Measurements from ENCODE around the gene ANGPTL1.
"Not testable (repeated sequence)": the region's sequence is repeated elsewhere in the genome, so short reads cannot be mapped to it uniquely, and the experiment has no call there.

Gene ANGPTL1

GRCh38 chr1:178864326-178864725, 6.6 kb downstream of the ANGPTL1 start:
- no peak for DNase-seq

DNA sequence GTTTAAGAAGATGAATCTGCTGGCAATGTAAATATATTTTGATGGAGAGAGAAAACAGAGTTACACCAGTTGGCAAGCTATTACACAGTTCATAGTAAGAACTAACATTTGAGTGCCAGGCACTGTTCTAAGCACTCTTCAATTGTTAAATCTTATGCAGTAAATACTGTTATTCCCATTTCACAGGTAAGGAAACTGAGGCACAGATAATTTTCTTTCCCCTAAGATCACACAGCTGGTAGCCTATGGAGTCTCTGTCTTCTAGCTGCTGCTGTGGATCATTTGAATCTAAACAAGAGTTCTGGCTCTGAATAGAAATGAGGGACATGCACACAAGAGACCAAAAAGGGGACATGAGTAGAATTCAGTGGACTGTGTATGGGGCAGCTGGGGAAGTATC, 8.0 kb downstream of the ANGPTL1 start:
- DNase-seq, result no peak

- no peak for DNase-seq
These were observed 8.5 kb downstream of the ANGPTL1 start for GRCh38 chr1:178862416-178862815.

GRCh38 chr1:178857126-178857525, 13.8 kb downstream of the ANGPTL1 start:
- DNase-seq, result no peak

- DNase-seq, result no peak
These were observed 21.0 kb downstream of the ANGPTL1 start for GRCh38 chr1:178849918-178850317.

DNA sequence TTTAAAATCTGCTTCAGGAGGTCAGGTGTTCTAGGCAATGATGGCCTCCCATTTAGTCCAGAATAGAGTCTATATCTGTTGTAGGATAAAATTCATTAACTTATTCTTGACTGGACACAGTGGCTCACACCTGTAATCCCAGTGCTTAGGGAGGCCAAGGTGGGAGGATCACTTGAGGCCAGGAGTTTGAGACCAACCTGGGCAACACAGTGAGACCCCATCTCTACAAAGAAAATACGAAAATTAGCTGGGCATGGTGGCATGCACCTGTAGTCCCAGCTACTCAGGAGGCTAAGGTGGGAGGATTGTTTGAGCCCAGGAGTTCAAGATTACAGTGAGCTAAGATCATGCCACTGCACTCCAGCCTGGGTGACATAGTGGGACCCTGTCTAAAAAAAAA, 23.0 kb downstream of the ANGPTL1 start:
- DNase-seq, result not testable (repeated sequence)

- no peak for DNase-seq
These were observed 23.5 kb downstream of the ANGPTL1 start for GRCh38 chr1:178847396-178847849.

DNA sequence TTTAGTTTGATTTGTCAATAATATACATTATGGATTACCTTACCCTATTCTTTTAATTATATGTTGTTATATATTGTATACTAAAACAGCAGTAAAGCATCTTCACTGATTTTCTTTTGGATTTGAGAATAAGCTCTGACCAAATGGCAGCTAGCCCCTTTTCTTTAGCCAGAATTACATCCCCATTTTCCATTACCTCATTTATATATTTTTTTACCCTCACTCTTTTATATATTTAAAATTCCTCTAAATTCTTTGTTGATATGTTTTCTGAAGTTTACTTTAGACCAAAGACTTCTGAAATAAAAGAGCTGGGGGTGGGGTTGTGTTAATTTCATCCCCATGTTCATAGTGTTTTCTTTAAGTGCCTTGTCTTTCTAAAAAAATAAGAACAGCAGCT, 24.6 kb downstream of the ANGPTL1 start:
- no peak for DNase-seq

- DNase-seq, result no peak
These were observed 26.4 kb downstream of the ANGPTL1 start for GRCh38 chr1:178844436-178844835.

DNA sequence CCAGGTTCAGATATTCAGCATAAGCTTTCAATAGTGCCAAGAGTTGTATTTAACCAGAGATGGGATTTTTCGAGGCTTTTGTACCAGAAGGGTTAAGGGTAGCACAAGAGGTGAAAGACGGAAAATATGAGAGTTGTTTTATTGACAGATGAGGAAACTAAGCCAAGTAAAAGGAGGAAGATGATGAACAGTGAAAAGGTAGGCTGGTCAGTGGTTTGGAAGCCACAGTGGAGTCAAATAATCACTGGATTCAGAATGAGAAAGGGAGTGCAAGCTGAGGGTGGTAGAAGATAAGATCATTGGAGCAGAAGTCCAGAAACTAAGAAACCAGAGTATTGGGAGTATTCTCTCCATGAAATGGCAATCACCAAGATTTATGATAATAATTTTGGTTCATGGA, 45.7 kb downstream of the ANGPTL1 start:
- no peak for DNase-seq

GRCh38 chr1:178821134-178821866, 49.6 kb downstream of the ANGPTL1 start:
- no peak for DNase-seq

DNA sequence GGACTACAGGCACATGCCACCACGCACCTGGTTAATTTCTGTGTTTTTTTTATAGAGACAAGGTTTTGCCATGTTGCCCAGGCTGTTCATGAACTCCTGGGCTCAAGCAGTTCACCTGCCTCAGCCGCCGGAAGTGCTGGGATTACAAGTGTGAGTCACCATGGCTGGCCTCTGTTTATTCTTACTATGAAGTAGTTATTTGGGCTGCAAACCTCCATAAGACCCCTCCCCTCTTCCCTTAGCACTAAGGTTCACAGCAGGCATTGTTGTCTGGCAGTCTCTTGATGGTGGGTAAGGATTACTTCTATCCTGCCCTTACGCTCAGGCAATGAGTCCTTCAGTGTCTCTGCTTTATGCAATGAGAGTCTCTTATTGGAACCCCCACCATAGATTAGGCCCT, 51.8 kb downstream of the ANGPTL1 start:
- no peak for DNase-seq

GRCh38 chr1:178818416-178818815, 52.5 kb downstream of the ANGPTL1 start:
- DNase-seq, result no peak

GRCh38 chr1:178810585-178810984, 60.3 kb downstream of the ANGPTL1 start:
- DNase-seq, result no peak

DNA sequence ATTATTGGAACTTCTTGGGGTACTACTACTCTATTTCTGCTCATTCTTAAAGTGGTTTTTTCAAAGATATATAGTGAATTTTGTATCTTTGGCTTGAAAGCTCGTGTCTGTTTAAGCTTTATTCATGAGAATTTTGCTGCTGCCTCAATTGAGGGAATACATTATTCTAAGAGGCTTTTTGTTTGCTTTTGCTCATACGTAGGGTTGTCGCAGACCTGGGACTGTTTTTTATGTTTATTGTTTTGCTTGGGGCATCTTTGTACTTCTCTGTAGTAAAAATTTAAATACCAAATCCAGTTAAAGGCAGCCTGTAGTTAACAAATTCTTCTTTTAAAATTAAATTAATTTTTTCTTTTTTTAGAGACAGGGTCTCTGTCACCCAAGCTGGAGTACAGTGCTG, 62.3 kb downstream of the ANGPTL1 start:
- DNase-seq, result no peak

DNA sequence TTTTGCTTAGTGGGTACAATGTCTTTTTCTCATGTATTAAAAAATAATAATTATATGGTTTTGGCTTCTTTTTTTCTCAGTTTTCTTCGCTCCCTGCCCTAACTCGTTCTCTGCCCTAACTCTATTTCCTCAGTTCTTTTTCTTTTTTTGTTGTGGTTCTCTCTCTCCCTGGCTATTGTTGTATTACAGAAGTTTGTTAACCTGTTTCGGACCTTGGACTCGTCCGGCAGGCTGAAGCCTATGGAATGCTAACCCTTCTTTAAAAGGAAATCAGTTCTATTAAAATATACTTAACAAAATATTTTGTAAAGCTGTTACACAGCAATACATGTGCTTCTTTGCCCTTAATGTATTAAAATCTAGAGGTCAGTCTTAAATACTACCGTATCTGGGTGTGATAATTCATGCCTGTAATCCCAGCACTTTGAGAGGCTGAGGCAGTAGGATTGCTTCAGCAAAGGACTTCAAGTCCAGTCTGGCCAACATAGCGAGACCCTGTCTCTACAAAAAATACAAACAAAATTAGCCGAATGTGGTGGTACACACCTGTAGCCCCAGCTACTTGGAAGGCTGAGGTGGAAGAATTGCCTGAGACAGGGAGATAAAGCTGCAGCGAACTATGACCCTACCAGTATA, 64.1 kb downstream of the ANGPTL1 start:
- DNase-seq, result no peak

- DNase-seq, result no peak
These were observed 68.0 kb downstream of the ANGPTL1 start for GRCh38 chr1:178802873-178803272.

Data from bone marrow (tissue), 2 donors.